HG03457 (cell line): ENCODE measurements around the gene GGT1.
"Not testable (repeated sequence)": the region's sequence is repeated elsewhere in the genome, so short reads cannot be mapped to it uniquely, and the experiment has no call there.

Source experiments
- ATAC-seq: cut with Tn5 transposase; IDR thresholded peaks from one replicate; pipeline ENCODE4 v1.9.1; 2021; ENCODE audit warnings: moderate number of reproducible peaks; ENCODE audit not compliant: unreplicated experiment

Gene GGT1

DNA sequence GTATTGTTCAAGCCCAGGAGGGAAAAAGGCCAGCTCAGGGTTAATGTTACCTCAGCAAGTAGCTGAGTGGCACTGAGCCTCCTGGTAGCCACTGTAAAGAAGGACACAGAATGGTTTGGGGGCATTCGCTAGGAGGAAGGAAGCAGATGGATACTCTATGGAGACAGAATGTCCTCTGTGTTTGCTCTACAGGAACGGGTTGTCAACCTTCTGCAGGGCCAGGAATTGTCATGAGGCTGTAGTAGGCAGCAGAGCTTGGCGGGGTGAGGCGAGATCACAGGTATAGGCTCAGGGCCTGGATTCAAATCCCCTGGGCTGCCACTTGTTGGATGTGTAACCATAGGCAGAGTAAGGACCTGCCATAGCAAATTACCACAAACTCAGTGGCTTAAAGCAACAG lies 7.1 kb upstream of the GGT1 start:
- no peak for ATAC-seq

DNA sequence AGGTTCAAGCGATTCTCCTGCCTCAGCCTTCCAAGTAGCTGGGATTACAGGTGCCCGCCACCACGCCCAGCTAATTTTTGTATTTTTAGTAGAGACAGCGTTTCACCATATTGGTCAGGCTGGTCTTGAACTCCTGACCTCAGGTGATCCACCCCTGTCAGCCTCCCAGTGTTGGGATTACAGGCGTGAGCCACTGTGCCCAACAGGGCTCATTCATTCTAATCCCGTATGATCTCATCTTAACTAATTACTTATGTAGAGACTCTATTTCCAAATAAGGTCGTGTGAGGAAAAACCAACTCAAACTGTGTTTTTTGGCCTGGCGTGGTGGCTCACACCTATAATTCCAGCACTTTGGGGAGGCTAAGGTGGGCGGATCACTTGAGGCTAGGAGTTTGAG lies 5.9 kb upstream of the GGT1 start:
- not testable (repeated sequence) for ATAC-seq

DNA sequence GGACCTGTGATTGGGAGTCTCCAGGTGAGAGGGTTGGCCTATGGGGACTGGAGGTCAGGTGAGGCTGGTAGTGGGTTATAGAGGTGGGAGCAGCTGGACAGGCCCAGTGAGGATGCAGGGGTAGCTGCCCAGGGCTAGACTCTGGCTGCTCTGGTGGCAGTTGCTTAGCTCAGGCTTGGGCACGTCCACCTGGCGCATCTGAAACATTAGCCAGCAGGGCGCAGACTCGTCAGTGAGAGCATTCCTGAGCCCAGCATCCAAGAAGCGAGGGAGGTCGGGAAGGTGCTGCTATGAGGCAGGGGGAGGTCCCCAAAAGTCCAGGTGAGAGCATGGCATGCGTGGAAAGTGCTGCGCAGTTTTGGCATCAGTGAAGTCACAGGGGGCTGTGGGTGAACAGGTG lies 3.5 kb upstream of the GGT1 start:
- no peak for ATAC-seq

DNA sequence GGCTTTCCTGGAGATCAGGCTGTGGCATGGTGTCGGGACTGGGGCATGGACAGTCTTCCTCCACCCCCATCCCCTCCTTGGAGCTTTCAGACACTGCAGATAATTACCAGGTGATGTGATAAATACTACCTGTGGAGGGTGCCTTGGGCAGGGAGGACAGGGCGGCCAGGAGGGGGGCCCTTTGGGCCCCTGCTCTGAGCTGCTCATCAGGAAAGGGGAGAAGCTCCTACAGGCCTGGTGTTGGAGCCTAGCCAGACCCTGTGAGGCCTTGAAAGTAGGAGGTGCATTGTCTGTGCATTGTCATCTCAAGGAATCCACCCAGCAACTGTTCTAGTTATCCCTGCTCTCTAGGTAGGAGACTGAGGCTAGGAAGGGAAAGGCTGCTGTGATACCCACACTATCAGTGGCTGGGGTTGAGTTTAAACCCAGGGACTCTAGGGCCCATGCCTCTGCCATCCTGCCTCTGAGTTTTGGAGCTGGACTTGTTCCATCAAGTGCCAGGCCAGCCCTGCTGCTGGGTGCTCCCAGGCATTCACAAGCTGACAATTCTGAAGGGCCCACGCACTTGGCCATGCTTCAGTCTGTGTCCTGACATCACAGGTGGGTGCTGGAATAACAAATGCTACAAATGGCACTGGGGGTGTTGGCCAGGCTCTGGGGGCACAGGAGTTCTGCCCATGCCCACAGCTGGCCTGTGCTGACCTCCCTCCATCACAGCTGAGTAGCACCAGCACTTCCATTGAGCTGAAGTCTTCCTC lies 2.9 kb upstream of the GGT1 start:
- not testable (repeated sequence) for ATAC-seq

DNA sequence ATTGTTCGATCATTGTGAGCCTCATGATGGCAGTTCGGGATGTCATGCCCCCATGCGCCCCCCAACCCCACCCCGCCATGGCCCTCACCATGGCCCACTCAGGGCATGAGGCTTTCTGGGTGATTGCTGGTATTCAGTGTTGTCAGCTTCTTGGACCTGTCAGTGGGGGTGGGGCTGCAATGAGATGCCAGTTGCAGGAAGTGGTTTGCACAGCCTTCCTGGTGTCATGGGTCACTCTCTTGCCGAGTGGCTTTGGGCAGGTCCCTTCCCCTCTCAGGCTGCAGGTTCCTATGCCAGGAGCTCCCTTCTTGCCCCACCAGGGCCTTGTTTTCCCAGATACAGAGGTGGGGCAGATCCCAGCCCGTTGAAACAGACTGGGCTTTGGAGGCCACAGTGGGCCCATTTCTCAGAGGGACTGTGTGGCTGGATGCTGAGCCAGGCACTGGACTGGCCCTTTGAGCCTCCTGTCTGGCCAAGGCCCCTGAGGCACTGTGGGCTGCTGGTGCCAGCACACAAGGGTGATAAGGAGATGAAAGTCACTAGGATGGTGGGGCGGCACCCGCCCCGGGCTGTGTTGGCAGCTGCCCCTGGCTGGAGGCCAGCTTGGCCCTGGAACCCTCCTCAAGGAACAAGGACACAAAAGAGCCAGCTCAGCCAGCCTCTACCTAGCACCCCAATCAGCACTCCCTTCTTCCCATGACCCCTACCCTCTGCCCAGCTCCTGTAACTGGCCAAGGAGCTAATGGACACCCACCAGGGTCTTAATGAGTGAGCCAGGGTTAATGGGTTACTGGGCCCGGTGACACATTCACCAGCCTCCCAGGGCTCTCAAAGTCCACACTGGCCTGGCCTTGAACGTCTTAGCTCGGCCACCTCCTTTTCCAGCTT lies 1.5 kb upstream of the GGT1 start:
- no peak for ATAC-seq

DNA sequence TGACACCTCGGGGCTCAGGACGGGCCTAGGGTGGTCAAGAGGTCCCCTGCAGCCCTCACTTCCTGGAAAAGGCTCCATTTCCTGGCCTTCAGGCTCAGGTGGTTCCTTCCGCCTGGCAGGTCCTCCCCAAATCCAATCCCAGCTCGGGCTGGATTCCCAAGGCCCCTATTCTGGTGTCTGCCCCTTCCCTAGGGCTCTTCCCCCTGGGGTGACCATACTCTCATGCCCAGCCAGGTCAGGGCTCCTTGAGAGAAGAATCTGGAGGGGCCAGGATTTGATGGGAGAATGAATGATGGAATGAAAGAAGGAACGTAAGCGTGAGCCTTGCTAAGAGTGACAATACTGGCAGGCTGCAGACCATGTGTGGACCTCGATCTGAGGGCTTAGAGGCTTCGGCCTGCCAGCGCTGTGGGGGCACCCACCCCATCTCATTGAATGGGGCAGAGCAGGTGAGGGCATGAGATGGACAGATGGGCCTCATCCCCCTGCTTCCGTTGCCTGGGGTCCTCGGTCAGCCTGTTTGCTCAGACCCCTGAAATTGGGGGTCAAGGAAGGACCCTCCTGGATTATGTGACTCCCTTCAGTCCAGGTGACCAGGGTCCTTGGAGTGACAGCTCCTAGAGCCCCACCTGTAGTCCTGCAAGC lies 766 bp upstream of the GGT1 start:
- ATAC-seq = not testable (repeated sequence)

DNA sequence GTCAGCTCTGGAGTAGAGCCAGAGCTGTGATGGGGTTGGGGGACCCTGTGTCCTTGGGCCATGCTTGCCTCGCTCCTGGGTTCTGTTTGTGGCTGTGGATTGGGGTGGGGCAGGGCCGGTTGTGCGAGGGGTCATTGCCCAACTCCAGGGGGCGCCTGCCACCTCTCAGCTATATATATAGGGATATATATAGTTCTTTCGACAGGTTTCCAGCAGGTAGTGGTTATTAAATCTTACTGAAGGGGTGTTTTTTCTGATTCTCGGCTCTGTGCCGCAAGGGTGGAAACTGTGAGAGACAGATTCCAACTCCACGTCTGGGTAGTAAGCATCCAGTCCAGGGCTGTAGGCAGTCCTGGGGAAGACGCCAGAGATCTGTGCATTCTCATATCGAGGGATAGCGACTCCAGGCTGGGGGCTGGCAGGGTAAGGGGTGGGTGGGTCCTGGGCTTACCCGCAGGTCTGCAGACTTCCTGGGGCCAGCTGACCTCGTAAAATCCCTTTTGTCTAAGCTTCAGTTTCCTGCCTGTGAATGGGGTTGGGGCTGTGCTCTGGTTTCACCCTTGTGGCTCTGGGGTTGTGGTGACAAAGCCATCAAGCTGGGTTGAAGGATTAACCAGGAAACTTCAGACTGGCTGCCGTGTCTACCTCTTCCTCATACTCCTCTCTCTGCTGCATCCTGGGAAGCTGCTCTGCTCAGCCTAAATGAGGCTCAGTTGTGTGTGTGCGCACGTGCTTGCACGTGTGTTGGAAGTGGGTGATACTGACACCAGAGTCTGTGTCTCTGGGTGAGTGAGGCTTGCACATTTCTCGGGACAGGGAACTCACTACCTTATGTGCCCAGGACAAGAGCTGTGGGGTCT lies 1.0 kb downstream of the GGT1 start:
- not testable (repeated sequence) for ATAC-seq

DNA sequence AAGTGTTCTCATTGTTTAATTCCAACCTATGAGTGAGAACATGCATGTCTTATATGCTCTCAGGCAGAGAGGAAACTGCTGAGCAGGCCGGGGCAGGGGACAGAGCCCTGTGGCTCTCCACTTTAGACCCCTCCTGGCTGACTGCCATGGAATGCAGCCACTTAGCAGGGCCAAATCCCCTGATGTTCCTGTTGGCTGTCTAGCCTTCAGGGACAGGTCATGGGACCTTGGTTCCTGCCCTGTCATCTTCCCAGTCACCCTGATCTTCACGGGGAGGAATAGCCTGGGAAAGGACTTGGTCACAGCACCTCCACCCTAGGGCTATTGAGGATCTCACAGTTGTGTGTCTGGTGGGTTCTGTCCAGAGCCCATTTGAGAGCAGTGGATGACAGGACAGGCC lies 3.3 kb downstream of the GGT1 start:
- ATAC-seq = not testable (repeated sequence)

DNA sequence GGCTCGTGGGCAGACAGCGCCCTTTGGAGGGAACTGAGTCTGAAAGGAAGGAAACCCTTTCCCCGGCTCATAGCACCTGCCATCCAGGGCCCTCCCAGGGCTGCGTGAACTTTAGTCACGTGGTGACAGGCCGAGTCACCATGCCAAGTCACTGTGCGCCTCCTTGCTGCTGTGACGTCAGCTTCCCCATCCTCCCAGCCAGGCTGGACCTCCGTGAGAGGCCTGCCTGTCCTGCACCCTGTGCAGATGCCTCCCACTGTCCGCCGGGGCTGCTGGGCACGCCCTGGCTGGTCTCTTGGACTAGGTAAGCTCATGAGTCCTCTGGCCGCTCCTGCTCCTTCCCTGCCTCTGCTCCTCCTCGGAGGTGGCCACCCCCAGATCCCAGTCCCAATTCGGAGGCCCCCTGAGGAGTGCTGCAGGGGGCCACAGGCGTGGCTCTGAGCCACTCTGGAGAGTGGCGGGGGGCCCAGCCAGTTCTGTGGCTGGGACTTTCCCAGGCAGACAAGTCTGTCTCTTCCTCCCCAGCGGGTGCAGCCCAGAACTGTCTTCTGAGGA lies 4.5 kb downstream of the GGT1 start:
- not testable (repeated sequence) for ATAC-seq

DNA sequence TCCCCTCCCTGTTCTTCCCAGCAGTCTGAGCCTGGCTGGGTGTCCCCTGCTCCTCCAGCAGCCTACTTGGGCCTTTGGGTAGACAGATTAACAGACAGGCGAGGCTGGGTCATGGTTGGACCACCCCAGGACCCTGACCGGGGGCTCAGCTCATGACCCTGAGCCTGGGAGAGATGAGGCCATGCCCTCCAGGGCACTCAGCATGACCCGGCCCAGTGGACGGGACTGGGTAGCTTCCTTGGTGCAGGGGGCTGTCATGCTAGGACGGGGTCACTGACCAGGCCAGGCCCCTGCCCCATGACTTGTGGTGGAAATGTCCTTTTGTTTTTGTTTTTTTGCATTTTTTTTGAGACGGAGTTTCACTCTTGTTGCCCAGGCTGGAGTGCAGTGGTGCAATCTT lies 5.3 kb downstream of the GGT1 start:
- not testable (repeated sequence) for ATAC-seq

DNA sequence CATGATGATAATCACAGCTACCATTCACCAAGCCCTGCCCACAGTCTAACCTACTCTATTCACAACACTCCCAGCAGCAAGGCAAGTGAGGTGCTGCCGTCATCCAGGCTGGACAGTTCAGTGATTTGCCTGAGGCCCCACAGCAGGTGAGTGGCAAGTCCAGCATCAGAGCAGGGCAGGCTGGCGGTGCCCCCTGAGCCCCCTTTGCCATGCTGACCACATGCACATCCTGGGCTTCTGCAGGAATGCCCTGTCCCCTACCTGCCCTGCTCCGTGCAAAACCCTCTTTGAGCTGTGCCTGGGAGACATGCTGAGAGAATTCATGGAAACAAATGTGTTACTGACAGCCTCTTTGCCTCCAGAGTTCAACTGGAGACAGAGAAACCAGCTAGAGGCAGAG lies 6.9 kb downstream of the GGT1 start:
- not testable (repeated sequence) for ATAC-seq

DNA sequence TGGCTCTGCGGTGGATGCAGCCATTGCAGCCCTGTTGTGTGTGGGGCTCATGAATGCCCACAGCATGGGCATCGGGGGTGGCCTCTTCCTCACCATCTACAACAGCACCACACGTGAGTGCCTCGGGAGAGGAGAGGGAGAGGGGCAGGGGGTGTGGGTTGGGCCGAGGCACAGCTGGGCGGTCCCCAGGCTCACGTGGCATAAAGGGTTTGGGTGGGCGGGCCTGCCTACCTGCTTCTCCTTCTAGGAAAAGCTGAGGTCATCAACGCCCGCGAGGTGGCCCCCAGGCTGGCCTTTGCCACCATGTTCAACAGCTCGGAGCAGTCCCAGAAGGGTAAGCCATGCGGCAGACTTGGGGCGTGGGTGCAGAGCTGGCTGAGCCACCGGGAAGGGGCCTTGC lies 11.8 kb downstream of the GGT1 start:
- ATAC-seq = not testable (repeated sequence)

DNA sequence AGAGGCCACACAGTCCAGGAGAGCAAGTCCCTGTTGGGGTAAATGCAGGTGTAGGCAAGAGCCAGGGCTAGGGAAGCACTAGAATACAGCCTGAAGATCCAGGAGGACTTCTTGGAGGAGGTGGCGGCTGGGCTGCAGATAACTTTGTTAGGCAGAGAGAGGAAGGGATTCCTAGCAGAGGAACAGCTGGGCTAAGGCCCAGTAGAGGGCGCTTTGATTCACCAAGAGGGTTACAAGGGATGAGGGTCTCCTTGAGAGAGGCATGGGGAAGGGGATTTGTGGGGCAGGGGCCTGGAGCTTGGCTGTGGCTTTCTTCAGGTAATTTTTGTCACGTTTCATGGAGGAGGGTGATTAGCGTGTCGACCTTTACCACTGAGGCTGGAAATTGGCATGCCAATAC lies 18.3 kb downstream of the GGT1 start:
- not testable (repeated sequence) for ATAC-seq

DNA sequence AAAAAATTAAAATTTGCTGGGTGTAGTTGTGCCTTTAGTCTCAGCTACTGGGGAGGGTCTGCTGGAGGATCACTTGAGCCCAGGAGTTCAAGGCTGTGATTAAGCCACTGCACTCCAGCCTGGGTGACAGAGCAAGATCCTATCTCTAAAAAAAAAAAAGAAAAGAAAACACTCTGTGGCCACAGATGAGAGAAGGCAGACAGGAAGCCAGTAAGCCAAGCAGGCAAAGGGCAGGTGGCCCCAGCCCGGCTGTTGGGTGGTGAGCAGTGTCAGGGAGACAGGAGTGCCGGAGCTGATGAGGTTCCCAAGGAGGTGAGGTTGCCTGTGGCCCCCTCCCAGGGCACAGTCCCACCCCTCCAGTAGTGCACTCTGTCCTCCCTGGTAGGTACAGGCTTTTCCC lies 19.6 kb downstream of the GGT1 start:
- not testable (repeated sequence) for ATAC-seq

DNA sequence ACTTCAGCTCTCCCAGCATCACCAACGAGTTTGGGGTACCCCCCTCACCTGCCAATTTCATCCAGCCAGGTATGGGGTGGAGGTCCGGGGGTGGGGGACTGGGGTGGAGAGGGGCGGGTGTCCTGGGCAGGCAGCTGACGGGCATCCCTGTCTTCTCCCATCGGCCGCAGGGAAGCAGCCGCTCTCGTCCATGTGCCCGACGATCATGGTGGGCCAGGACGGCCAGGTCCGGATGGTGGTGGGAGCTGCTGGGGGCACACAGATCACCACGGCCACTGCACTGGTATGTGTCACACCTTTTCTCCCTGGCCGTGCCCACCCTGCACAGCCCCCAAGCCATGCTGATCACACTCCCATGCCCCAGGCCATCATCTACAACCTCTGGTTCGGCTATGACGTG lies 24.9 kb downstream of the GGT1 start:
- not testable (repeated sequence) for ATAC-seq

DNA sequence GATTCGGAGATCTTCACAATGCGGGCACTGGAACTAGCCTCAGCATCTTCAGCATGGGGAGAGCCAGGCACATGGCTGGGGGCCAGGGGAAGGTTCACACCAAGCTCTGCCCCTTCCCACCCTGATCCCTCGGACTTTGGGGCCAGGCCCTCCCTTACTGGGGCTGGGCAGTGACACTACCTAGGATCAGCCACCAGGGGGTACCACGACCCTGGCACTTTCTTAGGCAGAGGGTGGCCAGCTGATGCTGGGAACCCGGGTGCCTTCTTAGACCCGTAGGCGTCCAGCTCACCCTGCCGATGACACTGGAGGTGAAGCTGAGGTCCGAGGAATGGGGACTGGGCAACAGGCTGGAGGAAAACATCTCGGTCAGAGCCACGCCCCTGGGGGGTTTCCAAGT lies 26.1 kb downstream of the GGT1 start:
- not testable (repeated sequence) for ATAC-seq

DNA sequence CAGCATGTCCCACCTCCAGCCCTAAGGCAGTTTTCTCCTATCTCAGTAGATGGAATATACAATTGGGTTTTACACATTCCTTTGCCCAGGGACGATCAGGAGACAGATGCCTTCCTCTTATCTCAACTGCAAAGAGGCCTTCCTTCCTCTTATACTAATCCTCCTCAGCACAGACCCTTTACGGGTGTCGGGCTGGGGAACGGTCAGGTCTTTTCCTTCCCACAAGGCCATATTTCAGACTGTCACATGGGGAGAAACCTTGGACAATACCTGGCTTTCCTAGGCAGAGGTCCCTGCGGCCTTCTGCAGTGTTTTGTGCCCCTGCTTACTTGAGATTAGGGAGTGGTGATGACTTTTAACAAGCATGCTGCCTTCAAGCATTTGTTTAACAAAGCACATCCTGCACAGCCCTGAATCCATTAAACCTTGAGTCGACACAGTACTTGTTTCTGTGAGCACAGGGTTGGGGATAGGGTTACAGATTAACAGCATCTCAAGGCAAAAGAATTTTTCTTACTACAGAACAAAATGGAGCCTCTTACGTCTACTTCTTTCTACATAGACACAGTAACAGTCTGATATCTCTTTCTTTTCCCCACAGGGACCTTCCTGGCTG lies 27.9 kb downstream of the GGT1 start:
- ATAC-seq = not testable (repeated sequence)

DNA sequence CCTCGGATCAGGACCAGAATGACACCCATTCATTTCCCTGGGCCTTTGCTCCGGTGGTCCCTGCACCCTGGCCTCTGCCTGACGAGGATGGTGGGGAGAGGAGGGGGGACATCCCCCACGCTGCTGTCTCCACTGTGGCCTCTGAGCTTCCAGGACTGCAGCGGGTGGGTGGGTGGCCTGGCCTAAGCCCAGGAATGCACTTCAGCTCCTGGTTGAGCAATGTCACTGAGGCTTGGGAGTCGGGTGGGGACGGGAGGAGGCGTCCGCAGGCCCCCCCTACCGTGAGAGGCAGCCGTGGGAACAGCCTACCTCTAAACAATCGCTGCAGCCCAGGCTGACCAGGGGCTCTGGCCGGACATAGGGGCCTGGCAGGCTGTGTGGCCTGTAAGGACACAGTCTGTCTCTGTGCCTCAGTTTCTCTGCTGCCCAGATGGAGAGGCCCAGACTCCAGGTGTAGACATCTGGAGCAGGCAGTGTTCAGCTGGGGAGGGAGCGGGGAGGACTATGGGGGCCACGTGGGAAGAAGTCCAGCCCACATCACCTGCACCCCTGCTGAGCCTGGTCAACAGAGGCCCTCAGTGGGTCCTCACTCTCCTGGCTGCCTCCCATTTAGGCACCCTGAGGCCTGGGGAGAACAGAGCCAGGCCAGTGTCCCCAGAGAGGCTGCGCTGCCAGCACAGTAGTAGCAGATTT lies 28.6 kb downstream of the GGT1 start:
- not testable (repeated sequence) for ATAC-seq

DNA sequence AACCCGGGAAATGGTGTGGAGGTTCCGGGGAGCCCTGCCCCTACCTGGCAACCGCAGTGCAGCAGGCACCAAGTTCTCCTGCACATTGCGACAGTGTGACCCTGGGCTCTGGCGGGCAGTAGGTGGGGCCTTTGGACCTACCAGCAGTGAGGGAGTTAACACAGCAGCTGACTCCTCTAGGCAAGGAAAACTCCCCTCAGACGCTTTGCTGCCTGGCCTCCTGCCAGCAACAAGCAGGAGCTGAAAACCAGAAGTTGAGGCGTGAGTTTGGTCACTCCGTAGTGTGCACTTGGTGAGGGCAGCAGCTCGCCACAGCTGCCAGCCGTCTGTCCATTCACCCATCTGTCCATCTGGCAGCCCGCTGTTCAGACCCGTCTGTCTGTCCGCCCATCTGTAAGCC lies 29.6 kb downstream of the GGT1 start:
- ATAC-seq = not testable (repeated sequence)
